T follicular helper cell (primary cell): ENCODE data around the gene PDCL3.

Experiments
- DNase-seq: peaks from one replicate; pipeline ENCODE4 v3.0.0-alpha.2; 2020; ENCODE audit warnings: low read depth
- total RNA-seq, 2 experiments: gene quantifications; one replicate each; lab custom pipeline; 2026; lab: John Stamatoyannopoulos, UW

Gene PDCL3
- 19.3 to 30.2 reads per million in 2 experiments for total RNA-seq

- peak; percentile 91 for DNase-seq
These were observed at the start of gene PDCL3 for GRCh38 chr2:100562613-100563406. Gene PDCL3, plus strand, starts transcription at chr2:100562993. Its CDS starts 75 bp downstream, at chr2:100563068.

- no peak for DNase-seq
These were observed 49.1 kb upstream of the PDCL3 start for GRCh38 chr2:100513650-100514049.

- no peak for DNase-seq
These were observed 45.2 kb upstream of the PDCL3 start for GRCh38 chr2:100517556-100517955.

GRCh38 chr2:100518801-100519200 lies 44.0 kb upstream of the PDCL3 start:
- no peak for DNase-seq

- DNase-seq, result no peak
These were observed 42.6 kb upstream of the PDCL3 start for GRCh38 chr2:100520224-100520623.

- DNase-seq, result no peak
These were observed 40.4 kb upstream of the PDCL3 start for GRCh38 chr2:100522430-100522829.

- no peak for DNase-seq
These were observed 38.5 kb upstream of the PDCL3 start for GRCh38 chr2:100524331-100524730.

GRCh38 chr2:100526868-100527267 lies 35.9 kb upstream of the PDCL3 start:
- no peak for DNase-seq

- no peak for DNase-seq
These were observed 35.3 kb upstream of the PDCL3 start for GRCh38 chr2:100527440-100528015.

GRCh38 chr2:100529176-100529575 lies 33.6 kb upstream of the PDCL3 start:
- DNase-seq, result no peak

- no peak for DNase-seq
These were observed 32.9 kb upstream of the PDCL3 start for GRCh38 chr2:100529900-100530299.

- DNase-seq, result no peak
These were observed 26.9 kb upstream of the PDCL3 start for GRCh38 chr2:100535855-100536254.

- no peak for DNase-seq
These were observed 24.9 kb upstream of the PDCL3 start for GRCh38 chr2:100537918-100538317.

GRCh38 chr2:100539221-100539620 lies 23.6 kb upstream of the PDCL3 start:
- no peak for DNase-seq

- DNase-seq, result no peak
These were observed 21.4 kb upstream of the PDCL3 start for GRCh38 chr2:100541404-100541803.

- DNase-seq, result no peak
These were observed 20.4 kb upstream of the PDCL3 start for GRCh38 chr2:100542418-100542817.

GRCh38 chr2:100544911-100545596 lies 17.7 kb upstream of the PDCL3 start:
- no peak for DNase-seq

GRCh38 chr2:100546469-100546868 lies 16.3 kb upstream of the PDCL3 start:
- no peak for DNase-seq

GRCh38 chr2:100548771-100549170 lies 14.0 kb upstream of the PDCL3 start:
- no peak for DNase-seq

GRCh38 chr2:100551303-100551702 lies 11.5 kb upstream of the PDCL3 start:
- no peak for DNase-seq

GRCh38 chr2:100554798-100555407 lies 7.9 kb upstream of the PDCL3 start:
- DNase-seq, result peak; percentile 9

- no peak for DNase-seq
These were observed 6.0 kb upstream of the PDCL3 start for GRCh38 chr2:100556746-100557145.
